Stimulated activated naive CD8-positive, alpha-beta T cell treated with anti-CD3 and anti-CD28 coated beads, Interleukin-15, amount 100 ng/mL, for 72 hours (primary cell): ENCODE results near the gene CSF2.

Experiments
- ATAC-seq: fragments of 150-1000 bp; cut with Tn5 transposase; 2 replicates; pipeline ENCODE4 v1.10.0; 2021; ENCODE audit warnings: mild to moderate bottlenecking, moderate library complexity
- DNase-seq, 2 donors: peaks; one replicate each; pipeline ENCODE4 v3.0.0; 2021 to 2022
- H3K27ac Mint-ChIP-seq, 2 donors: one replicate each; pipeline ENCODE4 v1.8.0; 2022; ENCODE audit warnings: mild to moderate bottlenecking in 2 of 2, mixed read lengths in 2 of 2, moderate library complexity in 2 of 2
- H3K27me3 Mint-ChIP-seq: one replicate; pipeline ENCODE4 v1.8.0; 2022; ENCODE audit warnings: mixed read lengths
- H3K4me1 Mint-ChIP-seq: one replicate; pipeline ENCODE4 v1.8.0; 2022; ENCODE audit warnings: mild to moderate bottlenecking, mixed read lengths
- H3K4me3 Mint-ChIP-seq, 2 donors: one replicate each; pipeline ENCODE4 v1.8.0; 2022; ENCODE audit warnings: mild to moderate bottlenecking in 2 of 2, mixed read lengths in 2 of 2, moderate library complexity in 1 of 2
- H3K9me3 Mint-ChIP-seq, 2 donors: one replicate each; pipeline ENCODE4 v1.8.0; 2022; ENCODE audit warnings: mixed read lengths in 2 of 2

The CSF2 gene

DNA sequence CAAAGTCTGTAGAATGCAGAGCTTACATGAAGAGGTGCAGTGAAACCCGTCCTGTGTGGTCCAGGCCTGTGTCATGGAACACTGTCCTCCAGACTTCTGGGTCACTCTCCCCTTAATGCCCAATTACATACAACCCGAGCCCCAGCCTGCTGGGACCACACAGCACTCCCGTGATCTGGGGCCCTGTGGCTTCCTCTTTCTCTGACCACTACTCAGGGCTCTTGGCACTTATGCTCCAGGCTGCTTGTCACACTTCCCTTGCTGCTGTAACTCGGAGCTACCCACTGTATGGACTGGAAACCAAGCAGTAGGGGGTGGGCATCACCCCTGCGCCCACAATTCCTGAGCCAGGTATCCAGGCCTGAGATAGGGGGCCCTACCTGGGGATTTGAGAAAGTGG is 23.5 kb upstream of the CSF2 start:
- no peaks in the 10 kb centered on the region for H3K4me1 Mint-ChIP-seq
- no peak overlapping the region for H3K27ac Mint-ChIP-seq
- no peaks in the 10 kb centered on the region for H3K9me3 Mint-ChIP-seq
- peaks cover 18% of the 10 kb centered on the region for H3K27me3 Mint-ChIP-seq
- DNase-seq (peak in 1 of 2 donors; percentile 5), ATAC-seq (no peak)
- H3K4me3 Mint-ChIP-seq = no peak overlapping the region

DNA sequence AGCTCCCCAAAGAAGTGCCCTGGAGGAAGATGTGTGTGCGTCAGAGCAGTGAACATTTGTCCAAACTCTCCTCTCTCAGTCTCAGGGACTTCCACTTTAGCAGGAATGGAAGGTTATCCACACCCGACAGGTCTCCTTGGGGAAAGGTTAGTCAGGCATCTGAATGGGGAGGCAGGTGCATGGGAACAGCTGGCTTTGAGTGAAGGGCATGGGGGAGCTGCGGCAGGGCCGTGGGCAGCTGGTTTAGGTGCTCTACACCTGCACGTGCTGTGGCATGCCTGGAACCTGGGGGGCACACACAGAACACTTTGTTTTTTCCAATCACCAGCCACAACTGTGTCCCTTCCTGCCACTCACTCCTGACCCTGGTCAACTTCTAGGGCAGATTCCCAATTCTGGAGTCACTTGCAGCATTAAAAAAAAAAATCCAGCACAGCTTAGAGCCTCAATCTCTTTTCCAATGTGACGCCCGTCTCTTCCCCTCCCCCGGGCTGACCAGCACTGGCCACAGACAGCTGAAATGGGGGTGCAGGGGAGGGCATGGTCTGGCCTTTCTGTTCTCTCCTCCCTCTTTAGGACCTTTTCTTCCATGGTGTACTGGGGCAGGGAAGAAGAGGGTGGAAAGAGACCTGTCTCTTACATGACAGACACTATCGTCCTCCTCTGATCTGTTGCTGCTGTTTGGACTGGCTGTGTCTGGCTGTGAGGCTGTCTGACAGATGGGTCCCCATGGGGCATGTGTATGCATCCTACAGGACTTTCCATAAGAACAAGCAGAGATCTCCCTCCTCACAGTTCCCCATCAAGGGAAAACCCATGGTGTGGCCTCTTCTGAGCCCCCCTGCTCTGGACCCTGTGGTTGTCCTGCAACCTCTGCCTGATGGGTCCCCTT is 22.7 kb upstream of the CSF2 start:
- Mint-ChIP-seq H3K4me3 (no peak overlapping the region), H3K27ac (peak overlapping the region in 1 of 2 donors; percentile 28), H3K9me3 (no peaks in the 10 kb centered on the region), H3K4me1 (peaks cover 5% of the 10 kb centered on the region), H3K27me3 (peaks cover 18% of the 10 kb centered on the region)
- ATAC-seq = no peak
- DNase-seq = peak in 1 of 2 donors; percentile 3

DNA sequence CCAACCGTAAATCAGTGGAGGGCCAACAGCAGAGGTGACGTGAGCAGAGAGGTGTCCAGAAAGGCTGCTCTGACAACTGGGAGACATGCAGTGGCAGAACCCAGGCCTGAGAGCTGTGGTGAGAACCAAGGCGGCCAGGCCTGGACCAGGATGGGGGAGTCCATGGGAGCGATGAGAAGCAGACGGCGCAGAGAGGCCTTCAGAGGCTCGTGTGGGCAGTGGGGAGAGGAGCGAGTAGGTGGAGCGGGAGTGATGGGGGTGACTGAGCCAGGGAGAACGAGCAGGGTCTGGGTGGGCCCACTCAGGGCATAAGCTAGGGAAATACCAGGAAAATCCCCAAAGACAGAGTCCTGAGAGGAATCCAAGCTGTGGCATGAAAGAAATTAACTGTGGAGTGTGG is 21.1 kb upstream of the CSF2 start:
- Mint-ChIP-seq H3K4me3 (no peak overlapping the region), H3K4me1 (peaks cover 21% of the 10 kb centered on the region), H3K9me3 (no peaks in the 10 kb centered on the region), H3K27ac (peak overlapping the region in 1 of 2 donors; percentile 45), H3K27me3 (peaks cover 23% of the 10 kb centered on the region)
- DNase-seq (no peak), ATAC-seq (no peak)

- peaks cover 27% of the 10 kb centered on the region for H3K4me1 Mint-ChIP-seq
- no peak overlapping the region for H3K27ac Mint-ChIP-seq
- no peak overlapping the region for H3K4me3 Mint-ChIP-seq
- H3K27me3 Mint-ChIP-seq = peaks cover 28% of the 10 kb centered on the region
- no peaks in the 10 kb centered on the region for H3K9me3 Mint-ChIP-seq
- ATAC-seq (no peak), DNase-seq (peak in 1 of 2 donors; percentile 3)
Observed at GRCh38 chr5:132053483-132053882, 20.1 kb upstream of the CSF2 start.

- peaks cover 31% of the 10 kb centered on the region for H3K4me1 Mint-ChIP-seq
- DNase-seq = peak in 1 of 2 donors; percentile 3
- ATAC-seq = no peak
- no peaks in the 10 kb centered on the region for H3K9me3 Mint-ChIP-seq
- H3K4me3 Mint-ChIP-seq = no peak overlapping the region
- peaks cover 28% of the 10 kb centered on the region for H3K27me3 Mint-ChIP-seq
- no peak overlapping the region for H3K27ac Mint-ChIP-seq
Observed at GRCh38 chr5:132054031-132054696, 19.4 kb upstream of the CSF2 start.

GRCh38 chr5:132054697-132055440 is 18.7 kb upstream of the CSF2 start:
- no peak overlapping the region for H3K27ac Mint-ChIP-seq
- H3K9me3 Mint-ChIP-seq = no peaks in the 10 kb centered on the region
- DNase-seq (peak in 1 of 2 donors; percentile 5), ATAC-seq (no peak)
- H3K27me3 Mint-ChIP-seq = peaks cover 28% of the 10 kb centered on the region
- H3K4me1 Mint-ChIP-seq = peaks cover 38% of the 10 kb centered on the region
- no peak overlapping the region for H3K4me3 Mint-ChIP-seq

GRCh38 chr5:132055441-132055807 is 18.2 kb upstream of the CSF2 start:
- Mint-ChIP-seq H3K4me1 (peaks cover 44% of the 10 kb centered on the region), H3K4me3 (no peak overlapping the region), H3K27me3 (peaks cover 30% of the 10 kb centered on the region), H3K27ac (no peak overlapping the region), H3K9me3 (no peaks in the 10 kb centered on the region)
- DNase-seq (peak in 1 of 2 donors; percentile 2), ATAC-seq (no peak)

DNA sequence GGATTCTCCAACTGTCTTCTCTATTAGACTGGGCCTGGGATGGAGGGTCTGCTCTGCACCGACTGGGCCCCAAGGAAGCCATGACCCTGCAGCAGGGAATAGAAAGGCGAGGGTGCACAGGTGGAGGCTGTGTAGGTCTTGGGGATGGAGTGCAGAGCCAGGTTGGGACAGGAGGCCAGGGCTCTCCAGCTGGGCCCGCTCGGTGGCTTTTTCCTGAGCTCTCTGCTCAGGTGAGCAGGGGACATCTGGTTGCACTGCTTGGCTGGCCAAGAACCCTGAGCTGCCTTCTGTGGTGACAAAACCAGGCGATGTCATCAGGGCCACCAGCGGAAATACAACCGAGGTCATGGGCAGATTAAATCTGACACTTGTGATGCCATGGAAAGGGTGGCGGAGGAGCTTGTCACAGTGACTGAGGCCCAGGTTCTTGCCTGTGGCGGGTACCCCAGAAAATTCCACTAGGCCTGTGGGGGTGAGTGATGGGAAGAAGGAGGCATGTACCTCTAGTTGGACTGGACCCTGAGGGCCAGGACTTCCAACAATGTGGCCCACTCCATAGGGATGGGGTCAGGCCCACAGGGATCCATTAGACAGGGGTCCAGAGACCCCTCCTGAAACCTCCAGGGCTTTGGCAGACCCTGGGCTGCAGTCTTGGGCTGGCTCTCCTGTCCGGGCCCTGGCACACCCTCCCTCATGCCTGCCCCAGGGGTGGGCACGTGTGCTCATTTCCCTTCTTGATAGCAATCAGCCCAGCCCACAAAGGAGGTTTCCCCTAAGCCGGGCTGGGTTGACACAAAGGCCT is 17.6 kb upstream of the CSF2 start:
- ATAC-seq (peak; percentile 65), DNase-seq (peak in 1 of 2 donors; percentile 16)
- H3K4me3 Mint-ChIP-seq = no peak overlapping the region
- peaks cover 47% of the 10 kb centered on the region for H3K4me1 Mint-ChIP-seq
- no peaks in the 10 kb centered on the region for H3K9me3 Mint-ChIP-seq
- H3K27me3 Mint-ChIP-seq = peaks cover 31% of the 10 kb centered on the region
- peak overlapping the region; percentile 24 to 36 for H3K27ac Mint-ChIP-seq

GRCh38 chr5:132056610-132057497 is 16.7 kb upstream of the CSF2 start:
- H3K4me3 Mint-ChIP-seq = no peak overlapping the region
- H3K4me1 Mint-ChIP-seq = peaks cover 54% of the 10 kb centered on the region
- H3K9me3 Mint-ChIP-seq = no peaks in the 10 kb centered on the region
- peaks cover 23% of the 10 kb centered on the region for H3K27me3 Mint-ChIP-seq
- H3K27ac Mint-ChIP-seq = peak overlapping the region; percentile 36 to 66
- ATAC-seq (peak; percentile 31), DNase-seq (peak in 1 of 2 donors; percentile 7)

DNA sequence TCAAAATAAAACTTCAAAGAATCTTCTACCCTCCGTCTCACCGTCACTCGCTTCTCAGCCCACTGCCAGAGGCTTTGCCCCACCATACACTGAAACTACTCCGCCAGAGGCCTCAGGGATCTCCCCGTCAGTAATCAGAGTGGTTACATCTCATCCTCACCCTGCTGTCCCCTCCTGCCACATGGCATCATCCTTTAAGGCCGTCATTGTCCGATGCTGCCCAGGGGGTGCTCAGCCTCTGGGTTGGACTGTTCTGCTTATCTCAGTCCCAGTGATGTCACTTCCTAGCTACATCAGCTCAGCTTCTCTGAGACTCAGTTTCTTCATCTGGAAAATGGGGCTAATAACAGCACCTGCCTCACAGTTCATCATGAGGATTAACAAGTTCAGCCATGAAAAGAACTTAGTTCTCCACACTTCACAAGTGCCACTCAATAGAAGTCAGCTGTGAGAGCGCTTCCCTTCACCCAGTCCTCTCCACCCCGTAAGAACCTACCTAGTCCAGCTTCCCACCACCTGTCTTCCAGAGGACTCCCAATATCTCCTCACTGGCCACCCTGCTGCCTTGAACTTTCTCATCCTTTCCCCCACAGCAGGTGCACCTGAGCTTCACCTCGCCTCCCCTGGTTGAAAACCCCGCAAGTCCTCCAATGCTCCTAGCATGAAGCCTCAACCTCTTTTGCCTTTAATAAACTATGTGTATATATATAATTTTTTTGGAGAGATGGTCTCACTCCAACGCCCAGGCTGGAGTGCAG is 15.9 kb upstream of the CSF2 start:
- Mint-ChIP-seq H3K27me3 (peaks cover 16% of the 10 kb centered on the region), H3K4me1 (peaks cover 54% of the 10 kb centered on the region), H3K27ac (peak overlapping the region in 1 of 2 donors; percentile 66), H3K9me3 (no peaks in the 10 kb centered on the region), H3K4me3 (no peak overlapping the region)
- DNase-seq (peak in 1 of 2 donors; percentile 8), ATAC-seq (no peak)

GRCh38 chr5:132058646-132059042 is 14.9 kb upstream of the CSF2 start:
- ATAC-seq = no peak
- no peak for DNase-seq
- H3K4me1 Mint-ChIP-seq = peaks cover 60% of the 10 kb centered on the region
- no peaks in the 10 kb centered on the region for H3K9me3 Mint-ChIP-seq
- no peak overlapping the region for H3K27ac Mint-ChIP-seq
- no peak overlapping the region for H3K4me3 Mint-ChIP-seq
- peaks cover 16% of the 10 kb centered on the region for H3K27me3 Mint-ChIP-seq

- H3K27ac Mint-ChIP-seq = no peak overlapping the region
- ATAC-seq (no peak), DNase-seq (peak in 1 of 2 donors; percentile 8)
- H3K27me3 Mint-ChIP-seq = peaks cover 16% of the 10 kb centered on the region
- H3K4me1 Mint-ChIP-seq = peaks cover 65% of the 10 kb centered on the region
- H3K4me3 Mint-ChIP-seq = no peak overlapping the region
- no peaks in the 10 kb centered on the region for H3K9me3 Mint-ChIP-seq
Observed at GRCh38 chr5:132059043-132059695, 14.4 kb upstream of the CSF2 start.
